ENCODE results near the gene AOPEP. TPM values are rescaled to one million over a fixed set of nuclear protein-coding genes. Genes with fewer than 3 reads are reported as not detected.

Gene AOPEP
- total and polyA plus RNA-seq, 11 donors: 105 to 310 (median 185) TPM

DNA sequence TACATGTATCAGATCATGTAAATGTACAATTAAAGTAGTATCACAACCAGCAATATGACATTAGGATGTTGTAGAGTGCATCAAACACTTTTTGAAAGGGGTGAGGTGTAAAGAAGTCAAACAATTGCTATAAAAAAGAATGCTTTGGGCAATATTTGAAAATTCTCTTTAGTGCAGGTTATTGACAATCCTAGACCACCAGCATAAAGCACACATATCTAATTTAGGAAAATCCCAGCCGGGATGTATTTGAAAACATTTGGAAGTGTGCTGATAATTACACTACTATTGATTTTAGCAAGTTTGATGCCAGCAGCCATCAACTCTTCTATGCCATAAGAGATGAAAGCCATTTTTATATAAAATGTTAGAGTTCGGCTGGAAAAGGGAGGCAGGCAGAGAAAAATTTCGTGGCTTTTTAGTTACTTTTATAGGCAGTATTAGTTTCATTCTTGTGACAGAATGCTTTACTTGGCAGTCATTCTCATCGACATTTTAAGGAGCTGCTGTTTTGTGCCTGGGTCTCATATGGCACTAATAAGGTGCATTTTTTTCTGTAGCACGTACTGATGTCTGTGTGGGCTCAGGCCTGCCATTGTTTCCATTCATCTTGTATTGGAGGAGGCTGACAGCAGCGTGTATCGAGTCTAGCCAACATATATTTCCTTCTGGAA lies 285.7 kb downstream of the AOPEP start:
- H3K9me3 ChIP-seq: no peaks in the 10 kb centered on the region
- peak overlapping the region in 1 of 12 donors; percentile 17 for H3K4me3 ChIP-seq
- no peak for TF ChIP-seq POLR2A (IDR thresholded peaks at IDR 0.05)
- TF ChIP-seq, protein P1, sequence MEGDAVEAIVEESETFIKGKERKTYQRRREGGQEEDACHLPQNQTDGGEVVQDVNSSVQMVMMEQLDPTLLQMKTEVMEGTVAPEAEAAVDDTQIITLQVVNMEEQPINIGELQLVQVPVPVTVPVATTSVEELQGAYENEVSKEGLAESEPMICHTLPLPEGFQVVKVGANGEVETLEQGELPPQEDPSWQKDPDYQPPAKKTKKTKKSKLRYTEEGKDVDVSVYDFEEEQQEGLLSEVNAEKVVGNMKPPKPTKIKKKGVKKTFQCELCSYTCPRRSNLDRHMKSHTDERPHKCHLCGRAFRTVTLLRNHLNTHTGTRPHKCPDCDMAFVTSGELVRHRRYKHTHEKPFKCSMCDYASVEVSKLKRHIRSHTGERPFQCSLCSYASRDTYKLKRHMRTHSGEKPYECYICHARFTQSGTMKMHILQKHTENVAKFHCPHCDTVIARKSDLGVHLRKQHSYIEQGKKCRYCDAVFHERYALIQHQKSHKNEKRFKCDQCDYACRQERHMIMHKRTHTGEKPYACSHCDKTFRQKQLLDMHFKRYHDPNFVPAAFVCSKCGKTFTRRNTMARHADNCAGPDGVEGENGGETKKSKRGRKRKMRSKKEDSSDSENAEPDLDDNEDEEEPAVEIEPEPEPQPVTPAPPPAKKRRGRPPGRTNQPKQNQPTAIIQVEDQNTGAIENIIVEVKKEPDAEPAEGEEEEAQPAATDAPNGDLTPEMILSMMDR (IDR thresholded peaks at IDR 0.05): no peak
- no peak for ATAC-seq
- DNase-seq: no peak
- WGBS, 4 donors: 43 to 53% (median 50%) methylated on average over 7 of the region's 7 CpGs
- peaks cover 0 to 84% (median 36%) of the 10 kb centered on the region in 9 donors for H3K36me3 ChIP-seq
- H3K27me3 ChIP-seq: no peaks in the 10 kb centered on the region
- peak overlapping the region in 8 of 12 donors; percentile 16 to 100 (median 98) for H3K27ac ChIP-seq
- peaks cover 2 to 97% (median 41%) of the 10 kb centered on the region in 12 donors for H3K4me1 ChIP-seq
- intact Hi-C loops (cut with DNase I): loop anchor here in 1 of 10 donors (5.0 kb wide), 1 partner anchor 205 kb away; no protein-coding TSS in a partner anchor

DNA sequence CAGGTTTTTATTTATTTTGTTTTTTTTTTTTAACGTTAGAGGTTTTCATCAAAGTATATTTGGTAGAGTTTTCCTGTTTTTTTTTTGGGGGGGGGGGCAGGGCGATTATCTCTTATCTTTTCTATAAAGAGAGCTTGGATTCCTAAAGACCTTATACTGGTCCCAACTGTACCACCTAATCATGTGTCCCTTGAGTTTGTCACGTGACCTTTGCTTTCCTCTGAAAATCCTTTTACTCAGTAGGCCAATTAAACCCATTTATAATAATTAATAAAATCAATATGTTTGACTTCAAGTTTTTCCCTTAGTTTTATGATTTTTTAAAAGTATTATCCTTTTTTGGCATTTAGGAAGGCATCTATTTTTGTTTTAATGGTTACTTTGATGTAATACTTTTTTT lies 286.4 kb downstream of the AOPEP start:
- DNase-seq (no peak), ATAC-seq (no peak)
- Histone ChIP-seq H3K4me1 (peaks cover 2 to 97% (median 47%) of the 10 kb centered on the region in 12 donors), H3K27ac (peak overlapping the region in 5 of 12 donors; percentile 35 to 100 (median 99)), H3K36me3 (peaks cover 0 to 91% (median 41%) of the 10 kb centered on the region in 9 donors), H3K27me3 (no peaks in the 10 kb centered on the region), H3K9me3 (no peaks in the 10 kb centered on the region), H3K4me3 (no peak overlapping the region)
- 46 to 54% (median 50%) methylated on average over 3 of the region's 3 CpGs for WGBS, 4 donors
- intact Hi-C loops (cut with DNase I): loop anchor here in 1 of 10 donors (5.0 kb wide), 1 partner anchor 206 kb away; no protein-coding TSS in a partner anchor
- TF ChIP-seq, protein P1 (IDR thresholded peaks at IDR 0.05): no peak
- no peak for TF ChIP-seq POLR2A (IDR thresholded peaks at IDR 0.05)

DNA sequence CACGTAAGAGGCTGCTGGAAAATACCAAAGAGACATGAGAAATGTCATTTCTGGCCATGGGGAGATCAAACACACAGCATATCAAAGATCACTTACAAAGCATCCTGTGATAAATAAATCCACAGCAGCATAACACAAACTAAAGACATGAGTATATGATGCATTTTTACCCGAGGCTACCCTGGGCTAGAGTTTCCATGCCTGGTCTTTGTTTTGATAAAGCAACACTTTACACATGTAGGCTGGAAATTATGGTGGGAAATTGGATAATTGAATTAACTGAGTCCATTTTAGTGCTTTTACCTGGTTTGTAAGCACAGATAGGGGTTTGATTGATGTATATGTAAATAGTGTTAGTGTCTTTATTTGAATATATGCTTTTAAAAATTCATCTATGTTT lies 288.4 kb downstream of the AOPEP start:
- peaks cover 5 to 97% (median 63%) of the 10 kb centered on the region in 12 donors for H3K4me1 ChIP-seq
- no peak for TF ChIP-seq POLR2A (IDR thresholded peaks at IDR 0.05)
- TF ChIP-seq, protein P1 (IDR thresholded peaks at IDR 0.05): no peak
- peak overlapping the region in 9 of 12 donors; percentile 4 to 99 (median 24) for H3K27ac ChIP-seq
- H3K9me3 ChIP-seq: no peaks in the 10 kb centered on the region
- peak overlapping the region in 1 of 12 donors; percentile 3 for H3K4me3 ChIP-seq
- peaks cover 0 to 88% (median 47%) of the 10 kb centered on the region in 9 donors for H3K36me3 ChIP-seq
- intact Hi-C loops (cut with DNase I): loop anchor here in 4 of 10 donors (5.0 kb wide), 4 partner anchors 67 to 233 kb away; no protein-coding TSS in a partner anchor
- ATAC-seq (no peak), DNase-seq (no peak)
- WGBS, 4 donors: 39 to 53% (median 46%) methylated on average over 2 of the region's 2 CpGs
- no peaks in the 10 kb centered on the region for H3K27me3 ChIP-seq

DNA sequence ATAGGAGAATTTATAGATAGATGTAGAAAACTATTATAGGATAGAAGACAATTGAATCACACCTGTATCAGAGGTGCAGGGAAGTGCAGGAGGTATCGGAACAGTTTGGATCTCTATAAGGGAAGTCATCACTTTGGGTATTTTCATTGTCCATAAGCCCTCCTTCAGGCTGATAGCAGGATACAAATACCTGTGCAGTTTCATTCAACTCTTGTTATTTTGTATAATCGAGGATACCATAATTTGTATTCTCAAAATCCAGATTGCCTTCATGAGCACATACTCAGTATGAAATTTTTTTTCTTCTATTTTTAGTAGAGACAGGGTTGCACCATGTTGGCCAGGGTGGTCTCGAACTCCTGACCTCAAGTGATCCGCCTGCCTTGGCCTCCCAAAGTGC lies 289.1 kb downstream of the AOPEP start:
- Histone ChIP-seq H3K27ac (peak overlapping the region in 9 of 12 donors; percentile 6 to 99 (median 28)), H3K4me3 (no peak overlapping the region), H3K36me3 (peaks cover 0 to 88% (median 51%) of the 10 kb centered on the region in 9 donors), H3K9me3 (no peaks in the 10 kb centered on the region), H3K4me1 (peaks cover 9 to 98% (median 68%) of the 10 kb centered on the region in 12 donors), H3K27me3 (no peaks in the 10 kb centered on the region)
- DNase-seq (no peak), ATAC-seq (no peak)
- 72 to 79% (median 78%) methylated on average over 4 of the region's 4 CpGs for whole genome bisulfite sequencing, 4 donors
- no peak for TF ChIP-seq POLR2A (IDR thresholded peaks at IDR 0.05)
- TF ChIP-seq, protein P1 (IDR thresholded peaks at IDR 0.05): no peak
- intact Hi-C loops (cut with DNase I): loop anchor here in 3 of 10 donors (5.0 kb wide), 3 partner anchors 67 to 233 kb away; no protein-coding TSS in a partner anchor

Data from heart left ventricle (tissue), 16 donors.